H9 (cell line): ENCODE results near the gene GPD1. TPM values are rescaled to one million over a fixed set of nuclear protein-coding genes. Genes with fewer than 3 reads are reported as not detected.

Experiments used
- DNase-seq: peaks from one replicate; pipeline ENCODE4 v3.0.0-alpha.2; 2017
- H2AFZ ChIP-seq: one replicate; pipeline ENCODE4 v1.6.1; 2013; ENCODE audit warnings: mild to moderate bottlenecking, low read length, control low read depth, moderate library complexity
- H2AK5ac ChIP-seq: 2 replicates; pipeline ENCODE4 v1.6.1; 2013; ENCODE audit warnings: low read length, control low read depth, mixed read lengths; ENCODE audit not compliant: insufficient read length
- H2BK120ac ChIP-seq: one replicate; pipeline ENCODE4 v1.6.1; 2013; ENCODE audit warnings: low read depth, mild to moderate bottlenecking, low read length, control low read depth, inconsistent platforms; ENCODE audit not compliant: poor library complexity, severe bottlenecking
- H2BK12ac ChIP-seq: 2 replicates; pipeline ENCODE4 v1.6.1; 2013; ENCODE audit warnings: low read length, control low read depth, mixed read lengths, low read depth; ENCODE audit not compliant: insufficient read length
- H2BK15ac ChIP-seq: 2 replicates; pipeline ENCODE4 v1.6.1; 2013; ENCODE audit warnings: low read depth, low read length, control low read depth
- H2BK20ac ChIP-seq: one replicate; pipeline ENCODE4 v1.6.1; 2013; ENCODE audit warnings: low read depth, mild to moderate bottlenecking, low read length, control low read depth, inconsistent platforms; ENCODE audit not compliant: poor library complexity, severe bottlenecking
- H2BK5ac ChIP-seq: 2 replicates; pipeline ENCODE4 v1.6.1; 2013; ENCODE audit warnings: low read length, control low read depth, mixed read lengths; ENCODE audit not compliant: insufficient read length
- H3K14ac ChIP-seq: 2 replicates; pipeline ENCODE4 v1.6.1; 2013; ENCODE audit warnings: low read length, control low read depth; ENCODE audit not compliant: insufficient read depth
- H3K18ac ChIP-seq: 2 replicates; pipeline ENCODE4 v1.6.1; 2013; ENCODE audit warnings: low read depth, mild to moderate bottlenecking, mixed read lengths, low read length, control low read depth; ENCODE audit not compliant: insufficient read length
- H3K23ac ChIP-seq: 2 replicates; pipeline ENCODE4 v1.6.1; 2013; ENCODE audit warnings: low read length, control low read depth, mixed read lengths, low read depth; ENCODE audit not compliant: insufficient read length
- H3K23me2 ChIP-seq: 2 replicates; pipeline ENCODE4 v1.6.1; 2013; ENCODE audit warnings: low read depth, mild to moderate bottlenecking, mixed read lengths, low read length, control low read depth; ENCODE audit not compliant: insufficient read length, poor library complexity, severe bottlenecking
- H3K27ac ChIP-seq: 2 replicates; pipeline ENCODE4 v1.5.1; 2013; ENCODE audit warnings: low read length, control low read depth, mixed read lengths, low read depth; ENCODE audit not compliant: insufficient read length
- H3K27me3 ChIP-seq: 2 replicates; pipeline ENCODE4 v1.6.1; 2013; ENCODE audit warnings: low read length, control low read depth, inconsistent platforms; ENCODE audit not compliant: insufficient read depth
- H3K4ac ChIP-seq: 2 replicates; pipeline ENCODE4 v1.6.1; 2013; ENCODE audit warnings: low read depth, mild to moderate bottlenecking, control low read depth, inconsistent platforms, low read length, moderate library complexity
- H3K4me1 ChIP-seq: 2 replicates; pipeline ENCODE4 v1.6.1; 2013; ENCODE audit warnings: low read length, control low read depth, inconsistent platforms; ENCODE audit not compliant: insufficient read depth
- H3K4me2 ChIP-seq: 2 replicates; pipeline ENCODE4 v1.6.1; 2013; ENCODE audit warnings: low read length, control low read depth, mixed read lengths; ENCODE audit not compliant: insufficient read length, insufficient read depth
- H3K56ac ChIP-seq: 2 replicates; pipeline ENCODE4 v1.6.1; 2013; ENCODE audit warnings: low read depth, mild to moderate bottlenecking, mixed read lengths, low read length, control low read depth; ENCODE audit not compliant: insufficient read length
- H3K79me1 ChIP-seq: 2 replicates; pipeline ENCODE4 v1.6.1; 2013; ENCODE audit warnings: low read depth, mild to moderate bottlenecking, moderate library complexity, low read length, control low read depth, inconsistent platforms; ENCODE audit not compliant: insufficient read depth, poor library complexity, severe bottlenecking
- H3K79me2 ChIP-seq: 2 replicates; pipeline ENCODE4 v1.6.1; 2013; ENCODE audit warnings: low read length, control low read depth, inconsistent platforms; ENCODE audit not compliant: insufficient read depth
- H3K9ac ChIP-seq: 2 replicates; pipeline ENCODE4 v1.6.1; 2013; ENCODE audit warnings: low read length, control low read depth, mixed read lengths; ENCODE audit not compliant: insufficient read length; ENCODE audit errors: extremely low read depth
- H3K9me3 ChIP-seq: one replicate; pipeline ENCODE4 v1.6.1; 2013; ENCODE audit warnings: low read depth, low read length, inconsistent platforms; ENCODE audit not compliant: control insufficient read depth
- H3T11ph ChIP-seq: one replicate; pipeline ENCODE4 v1.6.1; 2013; ENCODE audit warnings: mild to moderate bottlenecking, low read length, control low read depth, inconsistent platforms
- H4K20me1 ChIP-seq: one replicate; pipeline ENCODE4 v1.6.1; 2013; ENCODE audit not compliant: control insufficient read depth, insufficient read length, insufficient read depth
- H4K5ac ChIP-seq: 2 replicates; pipeline ENCODE4 v1.6.1; 2013; ENCODE audit warnings: low read depth, mild to moderate bottlenecking, mixed read lengths, low read length, control low read depth; ENCODE audit not compliant: insufficient read length
- H4K8ac ChIP-seq: replicated peaks from 2 replicates; pipeline ENCODE4 v1.6.1; 2013; ENCODE audit warnings: low read length, control low read depth, mixed read lengths, low read depth; ENCODE audit not compliant: insufficient read length
- H4K91ac ChIP-seq: 2 replicates; pipeline ENCODE4 v1.6.1; 2013; ENCODE audit warnings: low read depth, mild to moderate bottlenecking, moderate library complexity, mixed read lengths, low read length, control low read depth; ENCODE audit not compliant: insufficient read length
- H3K27ac Mint-ChIP-seq, 3 experiments: 2 replicates in 2 of 3; 3 replicates in 1 of 3; pipeline ENCODE4 v1.8.0; 2020 to 2021; ENCODE audit warnings: mixed read lengths in 3 of 3, mild to moderate bottlenecking in 1 of 3, moderate library complexity in 1 of 3
- H3K27me3 Mint-ChIP-seq: 2 replicates; pipeline ENCODE4 v1.8.0; 2021; ENCODE audit warnings: low read depth, mild to moderate bottlenecking, moderate library complexity, mixed read lengths
- H3K36me3 Mint-ChIP-seq, 3 experiments: 2 replicates in 2 of 3; 3 replicates in 1 of 3; pipeline ENCODE4 v1.8.0; 2020 to 2021; ENCODE audit warnings: low read depth in 3 of 3, mixed read lengths in 3 of 3; ENCODE audit not compliant: insufficient read depth in 1 of 3
- H3K4me1 Mint-ChIP-seq, 2 experiments: 2 replicates each; pipeline ENCODE4 v1.8.0; 2020; ENCODE audit warnings: mixed read lengths in 2 of 2
- H3K4me3 Mint-ChIP-seq, 2 experiments: 2 replicates in 1 of 2; 3 replicates in 1 of 2; pipeline ENCODE4 v1.8.0; 2020 to 2021; ENCODE audit warnings: mild to moderate bottlenecking in 2 of 2, mixed read lengths in 2 of 2, moderate library complexity in 1 of 2
- H3K9me3 Mint-ChIP-seq, 2 experiments: 2 replicates in 1 of 2; 3 replicates in 1 of 2; pipeline ENCODE4 v1.8.0; 2020; ENCODE audit warnings: mild to moderate bottlenecking in 2 of 2, mixed read lengths in 2 of 2, moderate library complexity in 1 of 2
- WGBS: extraction: QIAGEN DNeasy Blood & Tissue Kit; methylation state at CpG from one replicate; pipeline ENCODE4 v1.1.7; 2013; ENCODE audit warnings: missing lambda C conversion rate, low lambda C conversion rate, mixed read lengths; ENCODE audit not compliant: insufficient read length; ENCODE audit errors: extremely low coverage; 5-methylcytosine and 5-hydroxymethylcytosine counted together
- total RNA-seq: library from RNA; stranded (reverse); gene quantifications from 2 replicates; pipeline ENCODE4 v1.2.1, GENCODE V29; 2021
- TF ChIP-seq, protein P1 (sequence below): fragments of 200-600 bp; sonication (generic); conservative IDR thresholded peaks from 3 replicates; pipeline ENCODE4 v1.8.0; 2021; ENCODE audit warnings: antibody characterized with exemption, mild to moderate bottlenecking

The GPD1 gene
- total RNA-seq, 1 experiment from 2014 or later: 0.70 TPM

DNA sequence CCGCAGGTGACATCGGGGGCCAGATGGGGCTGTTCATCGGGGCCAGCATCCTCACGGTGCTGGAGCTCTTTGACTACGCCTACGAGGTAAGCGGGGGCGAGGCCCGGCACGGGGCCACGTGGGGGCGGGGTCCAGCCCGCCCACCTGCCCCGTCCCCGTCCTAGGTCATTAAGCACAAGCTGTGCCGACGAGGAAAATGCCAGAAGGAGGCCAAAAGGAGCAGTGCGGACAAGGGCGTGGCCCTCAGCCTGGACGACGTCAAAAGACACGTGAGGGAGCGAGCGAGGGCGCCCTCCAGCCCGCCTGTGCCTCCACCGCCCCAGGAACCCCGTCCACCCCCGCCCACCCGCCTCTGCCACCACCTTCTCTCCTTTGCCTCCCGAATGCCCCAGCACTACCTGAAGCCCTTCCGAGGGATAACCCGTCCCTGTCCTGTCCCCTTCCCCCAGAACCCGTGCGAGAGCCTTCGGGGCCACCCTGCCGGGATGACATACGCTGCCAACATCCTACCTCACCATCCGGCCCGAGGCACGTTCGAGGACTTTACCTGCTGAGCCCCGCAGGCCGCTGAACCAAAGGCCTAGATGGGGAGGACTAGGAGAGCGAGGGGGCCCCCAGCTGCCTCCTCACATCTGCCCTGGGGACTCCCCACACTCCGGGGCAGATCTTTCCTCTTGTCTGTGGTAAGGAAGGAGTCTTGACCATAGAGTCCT, 22.6 kb upstream of the GPD1 start:
- Histone ChIP-seq H3K4ac (no peak overlapping the region), H4K20me1 (no peaks in the 10 kb centered on the region), H3K27ac (no peak overlapping the region), H3K79me1 (no peaks in the 10 kb centered on the region), H3K18ac (no peak overlapping the region), H2AFZ (no peak overlapping the region), H3K9me3 (no peaks in the 10 kb centered on the region), H3K9ac (no peak overlapping the region), H3K14ac (no peak overlapping the region), H4K8ac (no peak overlapping the region), H2BK5ac (no peak overlapping the region), H4K5ac (no peak overlapping the region), H4K91ac (no peak overlapping the region), H3K56ac (no peak overlapping the region), H2BK15ac (no peak overlapping the region), H2BK20ac (no peak overlapping the region), H3K23ac (no peak overlapping the region), H2BK12ac (no peak overlapping the region), H3K23me2 (no peaks in the 10 kb centered on the region), H3K79me2 (no peaks in the 10 kb centered on the region), H2AK5ac (no peak overlapping the region), H3K4me1 (no peaks in the 10 kb centered on the region), H3T11ph (no peak overlapping the region), H3K4me2 (no peak overlapping the region), H3K27me3 (no peaks in the 10 kb centered on the region), H2BK120ac (no peak overlapping the region)
- peaks cover 11 to 21% of the 10 kb centered on the region in 2 experiments for H3K4me1 Mint-ChIP-seq
- WGBS: no CpG with 5 or more reads among the region's 46 CpGs
- no peaks in the 10 kb centered on the region for H3K9me3 Mint-ChIP-seq
- TF ChIP-seq, protein P1, sequence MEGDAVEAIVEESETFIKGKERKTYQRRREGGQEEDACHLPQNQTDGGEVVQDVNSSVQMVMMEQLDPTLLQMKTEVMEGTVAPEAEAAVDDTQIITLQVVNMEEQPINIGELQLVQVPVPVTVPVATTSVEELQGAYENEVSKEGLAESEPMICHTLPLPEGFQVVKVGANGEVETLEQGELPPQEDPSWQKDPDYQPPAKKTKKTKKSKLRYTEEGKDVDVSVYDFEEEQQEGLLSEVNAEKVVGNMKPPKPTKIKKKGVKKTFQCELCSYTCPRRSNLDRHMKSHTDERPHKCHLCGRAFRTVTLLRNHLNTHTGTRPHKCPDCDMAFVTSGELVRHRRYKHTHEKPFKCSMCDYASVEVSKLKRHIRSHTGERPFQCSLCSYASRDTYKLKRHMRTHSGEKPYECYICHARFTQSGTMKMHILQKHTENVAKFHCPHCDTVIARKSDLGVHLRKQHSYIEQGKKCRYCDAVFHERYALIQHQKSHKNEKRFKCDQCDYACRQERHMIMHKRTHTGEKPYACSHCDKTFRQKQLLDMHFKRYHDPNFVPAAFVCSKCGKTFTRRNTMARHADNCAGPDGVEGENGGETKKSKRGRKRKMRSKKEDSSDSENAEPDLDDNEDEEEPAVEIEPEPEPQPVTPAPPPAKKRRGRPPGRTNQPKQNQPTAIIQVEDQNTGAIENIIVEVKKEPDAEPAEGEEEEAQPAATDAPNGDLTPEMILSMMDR: no peak
- peaks cover 2 to 6% (median 2%) of the 10 kb centered on the region in 3 experiments; a peak in 6 of 7 replicates for H3K36me3 Mint-ChIP-seq
- H3K27me3 Mint-ChIP-seq: peaks cover 20% of the 10 kb centered on the region
- H3K27ac Mint-ChIP-seq: peak overlapping the region in 1 of 3 experiments; percentile 72; a peak in 1 of 7 replicates
- peak; percentile 72 for DNase-seq
- no peak overlapping the region; a peak in 1 of 5 replicates for H3K4me3 Mint-ChIP-seq
